ENCODE measurements around the gene CASQ2.
"Not testable (repeated sequence)": the region's sequence is repeated elsewhere in the genome, so short reads cannot be mapped to it uniquely, and the experiment has no call there.

CASQ2 gene

GRCh38 chr1:115793162-115793561 is 24.6 kb upstream of the CASQ2 start:
- Mint-ChIP-seq H3K27me3 (peaks cover 38% of the 10 kb centered on the region), H3K4me1 (ENCODE audit: low read depth) (no peaks in the 10 kb centered on the region), H3K27ac (no peak overlapping the region), H3K36me3 (ENCODE audit: low read depth) (no peaks in the 10 kb centered on the region), H3K9me3 (no peaks in the 10 kb centered on the region), H3K4me3 (no peak overlapping the region)

- no peaks in the 10 kb centered on the region for H3K4me1 Mint-ChIP-seq (ENCODE audit: low read depth)
- H3K4me3 Mint-ChIP-seq: no peak overlapping the region
- no peaks in the 10 kb centered on the region for H3K9me3 Mint-ChIP-seq
- H3K36me3 Mint-ChIP-seq (ENCODE audit: low read depth): no peaks in the 10 kb centered on the region
- no peak overlapping the region for H3K27ac Mint-ChIP-seq
- H3K27me3 Mint-ChIP-seq: peaks cover 37% of the 10 kb centered on the region
Observed at GRCh38 chr1:115791816-115792215, 23.3 kb upstream of the CASQ2 start.

GRCh38 chr1:115790846-115791245 is 22.3 kb upstream of the CASQ2 start:
- H3K27ac Mint-ChIP-seq: no peak overlapping the region
- H3K36me3 Mint-ChIP-seq (ENCODE audit: low read depth): no peaks in the 10 kb centered on the region
- no peaks in the 10 kb centered on the region for H3K4me1 Mint-ChIP-seq (ENCODE audit: low read depth)
- peaks cover 36% of the 10 kb centered on the region for H3K27me3 Mint-ChIP-seq
- no peaks in the 10 kb centered on the region for H3K9me3 Mint-ChIP-seq
- H3K4me3 Mint-ChIP-seq: no peak overlapping the region

- Mint-ChIP-seq H3K9me3 (no peaks in the 10 kb centered on the region), H3K27ac (no peak overlapping the region), H3K36me3 (ENCODE audit: low read depth) (no peaks in the 10 kb centered on the region), H3K4me1 (ENCODE audit: low read depth) (no peaks in the 10 kb centered on the region), H3K4me3 (no peak overlapping the region), H3K27me3 (peaks cover 34% of the 10 kb centered on the region)
Observed at GRCh38 chr1:115790356-115790755, 21.8 kb upstream of the CASQ2 start.

GRCh38 chr1:115783311-115783710 is 14.8 kb upstream of the CASQ2 start:
- Mint-ChIP-seq H3K27me3 (peaks cover 28% of the 10 kb centered on the region), H3K4me1 (ENCODE audit: low read depth) (no peaks in the 10 kb centered on the region), H3K4me3 (no peak overlapping the region), H3K36me3 (ENCODE audit: low read depth) (no peaks in the 10 kb centered on the region), H3K9me3 (no peaks in the 10 kb centered on the region), H3K27ac (no peak overlapping the region)

- Mint-ChIP-seq H3K9me3 (no peaks in the 10 kb centered on the region), H3K4me3 (no peak overlapping the region), H3K4me1 (ENCODE audit: low read depth) (no peaks in the 10 kb centered on the region), H3K27ac (no peak overlapping the region), H3K27me3 (peaks cover 28% of the 10 kb centered on the region), H3K36me3 (ENCODE audit: low read depth) (no peaks in the 10 kb centered on the region)
Observed at GRCh38 chr1:115782571-115783281, 14.2 kb upstream of the CASQ2 start.

GRCh38 chr1:115781851-115782250 is 13.3 kb upstream of the CASQ2 start:
- H3K27ac Mint-ChIP-seq: no peak overlapping the region
- H3K9me3 Mint-ChIP-seq: no peaks in the 10 kb centered on the region
- H3K4me3 Mint-ChIP-seq: no peak overlapping the region
- no peaks in the 10 kb centered on the region for H3K36me3 Mint-ChIP-seq (ENCODE audit: low read depth)
- no peaks in the 10 kb centered on the region for H3K4me1 Mint-ChIP-seq (ENCODE audit: low read depth)
- peaks cover 27% of the 10 kb centered on the region for H3K27me3 Mint-ChIP-seq

GRCh38 chr1:115781343-115781742 is 12.8 kb upstream of the CASQ2 start:
- H3K36me3 Mint-ChIP-seq (ENCODE audit: low read depth): no peaks in the 10 kb centered on the region
- H3K4me1 Mint-ChIP-seq (ENCODE audit: low read depth): no peaks in the 10 kb centered on the region
- H3K9me3 Mint-ChIP-seq: no peaks in the 10 kb centered on the region
- no peak overlapping the region for H3K27ac Mint-ChIP-seq
- no peak overlapping the region for H3K4me3 Mint-ChIP-seq
- H3K27me3 Mint-ChIP-seq: peaks cover 24% of the 10 kb centered on the region

- H3K4me3 Mint-ChIP-seq; H3K9me3 Mint-ChIP-seq; H3K36me3 Mint-ChIP-seq (ENCODE audit: low read depth); H3K4me1 Mint-ChIP-seq (ENCODE audit: low read depth); H3K27ac Mint-ChIP-seq: not testable (repeated sequence)
- peaks cover 24% of the 10 kb centered on the region for H3K27me3 Mint-ChIP-seq
Observed at GRCh38 chr1:115780655-115781054, 12.1 kb upstream of the CASQ2 start.

GRCh38 chr1:115779075-115779474 is 10.6 kb upstream of the CASQ2 start:
- peaks cover 28% of the 10 kb centered on the region for H3K27me3 Mint-ChIP-seq
- not testable (repeated sequence) for H3K9me3 Mint-ChIP-seq; H3K36me3 Mint-ChIP-seq (ENCODE audit: low read depth); H3K4me1 Mint-ChIP-seq (ENCODE audit: low read depth); H3K27ac Mint-ChIP-seq; H3K4me3 Mint-ChIP-seq

- Mint-ChIP-seq H3K9me3 (no peaks in the 10 kb centered on the region), H3K27me3 (peaks cover 18% of the 10 kb centered on the region), H3K36me3 (ENCODE audit: low read depth) (no peaks in the 10 kb centered on the region), H3K4me1 (ENCODE audit: low read depth) (no peaks in the 10 kb centered on the region), H3K27ac (no peak overlapping the region), H3K4me3 (no peak overlapping the region)
Observed at GRCh38 chr1:115771847-115772457, 3.4 kb upstream of the CASQ2 start.

GRCh38 chr1:115771094-115771846 is 2.8 kb upstream of the CASQ2 start:
- H3K27ac Mint-ChIP-seq: no peak overlapping the region
- no peaks in the 10 kb centered on the region for H3K4me1 Mint-ChIP-seq (ENCODE audit: low read depth)
- H3K27me3 Mint-ChIP-seq: peaks cover 18% of the 10 kb centered on the region
- H3K4me3 Mint-ChIP-seq: no peak overlapping the region
- no peaks in the 10 kb centered on the region for H3K36me3 Mint-ChIP-seq (ENCODE audit: low read depth)
- H3K9me3 Mint-ChIP-seq: no peaks in the 10 kb centered on the region

- H3K27ac Mint-ChIP-seq: no peak overlapping the region
- peaks cover 7% of the 10 kb centered on the region for H3K27me3 Mint-ChIP-seq
- no peak overlapping the region for H3K4me3 Mint-ChIP-seq
- H3K4me1 Mint-ChIP-seq (ENCODE audit: low read depth): no peaks in the 10 kb centered on the region
- no peaks in the 10 kb centered on the region for H3K9me3 Mint-ChIP-seq
- H3K36me3 Mint-ChIP-seq (ENCODE audit: low read depth): no peaks in the 10 kb centered on the region
Observed at GRCh38 chr1:115767403-115767802, 1.1 kb downstream of the CASQ2 start.

- Mint-ChIP-seq H3K36me3 (ENCODE audit: low read depth) (no peaks in the 10 kb centered on the region), H3K4me3 (no peak overlapping the region), H3K9me3 (no peaks in the 10 kb centered on the region), H3K27ac (no peak overlapping the region), H3K27me3 (peaks cover 4% of the 10 kb centered on the region), H3K4me1 (ENCODE audit: low read depth) (no peaks in the 10 kb centered on the region)
Observed at GRCh38 chr1:115765091-115765490, 3.4 kb downstream of the CASQ2 start.

- no peak overlapping the region for H3K27ac Mint-ChIP-seq
- peaks cover 4% of the 10 kb centered on the region for H3K27me3 Mint-ChIP-seq
- H3K4me3 Mint-ChIP-seq: no peak overlapping the region
- no peaks in the 10 kb centered on the region for H3K36me3 Mint-ChIP-seq (ENCODE audit: low read depth)
- H3K9me3 Mint-ChIP-seq: no peaks in the 10 kb centered on the region
- H3K4me1 Mint-ChIP-seq (ENCODE audit: low read depth): no peaks in the 10 kb centered on the region
Observed at GRCh38 chr1:115764541-115764940, 4.0 kb downstream of the CASQ2 start.
